Stimulated activated CD4-positive, alpha-beta T cell treated with anti-CD3 and anti-CD28 coated beads, Interleukin-2, amount 100 ng/mL, for 24 hours (primary cell): ENCODE data around the gene HOXA11.

ENCODE experiments used
- DNase-seq, 2 donors: peaks; one replicate each; pipeline ENCODE4 v3.0.0-alpha.2; 2020

Gene HOXA11

GRCh38 chr7:27144781-27145164 lies 40.3 kb downstream of the HOXA11 start:
- DNase-seq: no peak

DNA sequence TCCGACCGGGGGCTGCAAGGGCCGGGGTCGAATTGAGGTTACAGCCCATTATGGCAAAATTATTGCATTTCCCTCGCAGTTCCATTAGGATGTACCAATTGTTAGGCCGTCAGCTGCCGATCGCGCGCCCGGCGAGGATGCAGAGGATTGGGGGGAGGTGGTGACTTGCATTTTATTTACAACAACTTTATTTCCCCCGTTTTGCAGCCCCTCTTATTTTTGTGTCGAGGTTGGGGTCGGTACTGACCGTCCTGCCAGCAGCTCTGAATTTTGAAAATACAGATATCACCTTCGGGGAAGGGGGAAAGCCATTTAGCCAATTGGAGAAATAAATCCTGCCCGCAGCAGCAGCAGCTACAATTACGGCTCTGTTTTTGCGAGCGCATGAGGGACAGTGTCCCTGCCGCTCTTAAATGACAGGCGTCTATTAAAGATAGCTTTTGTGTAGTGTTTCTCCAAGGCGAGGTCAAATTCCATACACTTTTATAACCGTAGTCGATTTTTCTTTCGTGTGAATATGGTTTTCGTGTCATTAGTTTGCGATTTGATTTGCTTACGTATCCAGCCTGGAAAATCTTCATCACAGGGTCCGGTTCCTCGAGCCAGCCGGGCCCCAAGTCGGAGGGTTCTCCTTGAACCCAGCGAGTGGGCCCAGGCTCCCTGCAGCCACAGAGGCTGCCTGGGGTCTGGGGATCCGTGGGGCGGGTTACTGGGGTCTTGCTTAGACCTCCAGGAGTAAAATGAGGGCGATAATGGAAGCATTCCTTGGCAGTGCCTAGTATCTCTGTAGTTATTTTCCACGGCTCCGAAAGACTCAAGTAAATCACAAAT lies 40.9 kb downstream of the HOXA11 start:
- DNase-seq: no peak

- no peak for DNase-seq
Observed at GRCh38 chr7:27143023-27143949, 41.7 kb downstream of the HOXA11 start, which contains the start of gene HOXA5. HOXA5 (minus strand) TSS chr7:27143681; CDS start chr7:27143607, 74 bp downstream.

DNA sequence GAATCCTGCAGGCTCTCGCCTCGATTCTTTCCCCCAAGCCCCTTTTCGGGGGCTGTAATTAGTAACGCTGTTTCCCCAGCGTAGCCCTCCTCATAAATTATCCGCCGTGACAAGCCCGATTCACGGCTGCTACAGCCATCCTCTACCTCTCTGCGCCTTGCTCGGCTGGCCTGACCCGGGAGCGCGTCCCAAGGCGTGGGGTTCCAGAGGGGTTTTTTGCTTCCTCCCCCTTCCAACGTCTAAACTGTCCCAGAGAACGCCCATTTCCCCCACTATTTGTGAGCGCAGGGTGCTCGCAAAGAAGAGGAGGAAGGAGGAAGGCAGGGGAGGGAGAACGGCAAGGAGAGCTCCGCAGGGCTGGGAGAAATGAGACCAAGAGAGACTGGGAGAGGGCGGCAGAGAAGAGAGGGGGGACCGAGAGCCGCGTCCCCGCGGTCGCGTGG lies 42.4 kb downstream of the HOXA11 start:
- no peak for DNase-seq

- DNase-seq: no peak
Observed at GRCh38 chr7:27141923-27142579, 43.0 kb downstream of the HOXA11 start.

DNA sequence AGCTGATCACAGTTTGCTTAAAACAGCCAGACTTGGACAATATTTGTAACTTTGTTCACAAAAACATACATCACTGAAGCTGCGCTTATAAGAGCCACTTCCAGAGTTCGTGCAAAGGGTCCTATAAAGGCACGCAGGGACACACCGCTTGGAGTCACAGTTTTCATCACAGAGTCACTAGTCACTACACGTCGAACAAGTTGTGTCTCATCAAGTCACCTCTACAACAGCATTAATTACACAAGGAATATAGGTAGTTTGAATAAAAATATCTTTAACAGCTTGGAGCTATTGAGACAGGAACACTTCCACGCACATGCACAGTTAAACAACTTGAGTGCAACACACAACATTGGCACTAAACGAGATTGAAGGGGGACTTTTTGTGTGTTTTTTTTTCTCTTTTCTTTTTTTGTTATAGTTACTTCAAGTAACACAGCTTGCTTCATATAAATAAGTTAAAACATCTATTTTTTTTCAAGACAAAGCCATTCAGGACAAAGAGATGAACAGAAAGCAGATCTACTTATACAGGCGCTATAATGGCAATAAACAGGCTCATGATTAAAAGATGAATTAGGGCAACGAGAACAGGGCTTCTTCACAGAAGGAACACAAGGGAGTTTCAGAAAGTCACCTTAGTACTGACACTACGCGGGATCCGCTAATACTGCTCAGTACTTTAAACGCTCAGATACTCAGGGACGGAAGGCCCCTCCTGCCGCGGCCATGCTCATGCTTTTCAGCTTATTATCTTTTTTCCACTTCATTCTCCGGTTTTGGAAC lies 43.7 kb downstream of the HOXA11 start:
- DNase-seq: no peak

- DNase-seq: no peak
Observed at GRCh38 chr7:27140126-27140857, 44.7 kb downstream of the HOXA11 start.

DNA sequence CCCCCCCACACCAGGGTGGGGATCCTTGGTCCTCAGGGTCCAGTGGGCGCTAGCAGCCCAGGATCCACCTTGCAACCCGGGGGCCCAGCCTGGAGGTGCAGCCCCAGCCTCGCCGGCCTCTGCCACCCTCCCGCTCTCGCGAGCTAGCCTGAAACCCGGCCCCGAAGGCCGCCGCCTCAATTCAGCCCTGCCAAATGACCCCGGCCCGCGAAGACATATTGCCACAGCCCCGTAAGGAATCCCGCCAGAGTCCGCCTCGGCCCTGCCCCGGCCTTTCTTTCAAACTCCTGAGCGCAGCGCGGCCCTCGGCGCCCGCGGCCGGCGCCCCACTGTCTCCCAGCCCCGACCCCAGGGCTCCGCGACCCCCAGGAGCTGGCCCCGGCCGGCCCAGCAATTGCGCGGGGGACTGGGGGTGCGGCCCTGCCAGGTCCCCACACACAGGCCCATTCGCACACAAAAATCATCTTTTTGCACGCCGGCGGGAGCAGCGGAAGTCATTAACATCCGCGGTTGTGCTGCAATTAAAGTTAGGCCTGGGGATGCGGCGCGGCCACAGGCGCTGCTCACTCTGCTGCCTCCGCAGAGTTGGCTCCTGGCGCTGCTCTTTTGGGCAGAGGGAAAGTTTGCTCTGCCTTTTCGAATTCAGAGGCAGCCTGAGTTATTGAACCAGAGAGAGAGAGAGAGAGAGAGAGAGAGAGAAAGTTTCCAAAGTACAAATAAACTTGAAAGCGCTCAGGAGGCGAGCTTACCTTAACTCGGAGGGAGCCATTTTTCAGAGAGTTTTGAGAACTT lies 45.5 kb downstream of the HOXA11 start:
- no peak for DNase-seq

DNA sequence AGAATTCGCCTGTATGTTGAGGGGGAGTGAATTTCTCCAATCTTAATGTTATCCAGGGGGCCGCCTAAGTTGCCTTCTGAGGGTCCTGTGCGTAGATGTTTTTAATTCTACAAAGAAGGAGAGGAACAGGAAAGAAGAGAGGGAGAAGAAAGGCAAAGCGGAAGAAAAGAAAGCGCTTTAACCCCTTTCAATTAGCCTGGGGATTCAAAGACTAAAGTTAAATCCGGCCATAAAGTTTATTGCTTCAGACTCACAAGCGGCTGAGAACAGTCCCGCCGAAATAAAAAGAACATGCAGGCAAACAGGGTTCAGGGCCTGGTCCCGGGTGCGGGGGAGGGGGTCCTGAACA lies 46.1 kb downstream of the HOXA11 start:
- no peak for DNase-seq

DNA sequence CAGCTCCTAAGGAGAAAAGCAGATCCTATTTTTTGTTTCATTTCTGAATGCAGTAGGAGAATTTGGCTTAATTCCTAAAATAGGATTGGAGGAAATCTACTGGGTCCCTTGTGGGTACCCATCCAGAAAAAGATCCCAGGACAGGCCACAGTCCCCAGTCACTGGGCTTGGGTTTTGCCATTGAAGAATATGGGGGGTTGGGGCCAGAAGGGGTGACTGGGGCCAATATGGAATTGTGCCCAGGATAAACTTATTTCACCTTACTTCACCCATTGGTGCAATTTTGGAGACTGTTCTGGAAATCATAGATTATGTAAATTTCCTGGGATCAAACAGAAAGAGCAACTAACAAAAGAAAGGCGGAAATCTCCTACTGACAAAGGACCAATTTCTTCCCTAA lies 46.6 kb downstream of the HOXA11 start:
- DNase-seq: no peak

DNA sequence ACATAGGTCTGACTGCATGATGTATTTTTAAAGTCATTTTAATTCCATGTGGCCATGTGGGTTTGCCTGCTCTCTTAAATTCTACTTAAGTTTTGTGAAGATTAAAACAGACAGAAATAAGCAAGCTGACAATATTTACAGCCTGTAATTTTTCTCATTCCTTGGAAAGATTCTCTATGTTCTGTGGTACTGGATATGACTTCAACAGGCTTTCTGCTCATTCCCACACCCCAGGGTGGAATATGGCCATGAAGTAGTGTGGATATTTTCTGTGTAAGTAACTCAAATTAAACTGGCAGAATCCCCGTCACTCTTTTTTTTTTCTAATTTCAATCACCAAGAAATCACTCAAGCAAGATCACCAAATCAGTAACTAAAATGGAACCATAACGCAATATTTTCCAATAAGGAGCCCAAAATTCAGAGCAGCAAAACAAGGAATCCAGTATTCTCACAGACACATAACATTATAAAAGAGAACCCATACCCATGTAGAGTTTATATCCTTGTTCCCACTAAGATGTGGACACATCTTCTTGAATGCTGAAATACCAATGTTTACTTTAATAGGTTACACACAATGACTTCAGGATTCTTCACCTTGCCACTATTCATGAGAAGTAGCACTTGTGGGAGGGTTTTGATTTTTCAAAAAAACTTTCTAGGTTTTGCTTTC lies 47.3 kb downstream of the HOXA11 start:
- DNase-seq: no peak

DNA sequence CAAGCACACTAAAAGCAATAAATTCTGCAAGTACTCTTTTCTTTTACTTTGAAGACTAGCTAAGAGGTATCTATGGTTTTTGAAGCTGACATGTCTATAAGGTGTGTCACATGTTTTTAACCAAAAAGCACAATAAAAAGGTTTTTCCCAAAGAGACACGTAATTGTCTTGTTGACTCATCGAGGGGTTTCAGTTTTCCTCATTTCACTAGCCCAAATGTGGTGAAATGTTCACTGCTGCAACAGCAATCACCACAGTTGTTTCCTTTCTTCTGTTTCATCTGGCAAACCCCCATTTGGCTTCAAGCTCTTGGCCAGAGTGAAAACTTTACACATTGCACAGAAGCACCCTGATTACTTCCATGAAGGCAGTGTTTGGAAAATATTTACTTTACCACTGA lies 50.6 kb downstream of the HOXA11 start:
- DNase-seq: no peak

- no peak for DNase-seq
Observed at GRCh38 chr7:27133409-27134231, 51.4 kb downstream of the HOXA11 start.

GRCh38 chr7:27132978-27133377 lies 52.1 kb downstream of the HOXA11 start:
- DNase-seq: no peak

- DNase-seq: no peak
Observed at GRCh38 chr7:27132214-27132613, 52.8 kb downstream of the HOXA11 start.

DNA sequence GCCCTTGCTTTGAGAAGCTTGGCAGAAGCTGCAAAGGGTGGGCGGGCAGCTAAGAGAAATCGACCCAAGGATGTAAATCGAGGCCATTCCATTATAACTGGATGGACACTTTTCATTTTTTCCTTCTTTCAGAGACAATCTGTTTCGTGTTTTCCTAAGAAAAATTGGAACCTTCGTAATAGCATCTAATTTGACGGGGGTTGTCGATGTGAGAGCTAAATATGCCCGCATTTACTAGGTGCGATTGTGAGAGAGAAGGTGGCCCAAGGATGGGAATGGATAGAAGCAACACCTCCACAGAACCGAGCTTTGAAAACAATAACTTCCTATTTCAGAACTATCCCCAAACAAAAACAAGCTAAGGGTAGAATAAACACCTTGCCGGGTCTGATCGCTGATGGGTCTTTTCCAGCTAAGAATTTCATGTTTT lies 53.6 kb downstream of the HOXA11 start:
- no peak for DNase-seq
